K562 (cell line): ENCODE data around the gene NTM. TPM values are rescaled to one million over a fixed set of nuclear protein-coding genes. Genes with fewer than 3 reads are reported as not detected.

Experiments used
- ATAC-seq: fragments of 200-7000 bp; cut with Tn5 transposase; 3 replicates; pipeline ENCODE4 v1.9.1; 2020; ENCODE audit warnings: moderate library complexity
- BruUV-seq: library from RNA; stranded (reverse); fragments of 400-500 nt; replicated peaks from 2 replicates; lab custom pipeline; 2021; lab: Mats Ljungman, UMichigan
- CTCF ChIA-PET: fragments of 300-600 bp; formaldehyde crosslinking; extraction: SDS; loops from one replicate; lab custom pipeline; 2021; ENCODE audit warnings: low intra/inter-chr PET ratio; lab: Yijun Ruan, JAX
- POLR2A ChIA-PET: fragments of 300-600, 350-650 bp; sonication (Branson Sonifier 250); formaldehyde crosslinking; extraction: SDS; loops from one replicate; lab custom pipeline; 2021; ENCODE audit warnings: antibody characterized with exemption, inconsistent platforms; lab: Yijun Ruan, JAX
- DNase-seq, 4 experiments: peaks; one replicate each; pipeline versions ENCODE4 v3.0.0 to v3.0.0-alpha.2; 2011 to 2018; ENCODE audit warnings: low spot score in 3 of 4, mixed read lengths in 3 of 4; ENCODE audit errors: extremely low read depth in 1 of 4
- FAIRE-seq: peaks from 2 replicates; lab custom pipeline; 2011; peaks lifted over from hg19 to GRCh38; lab: Jason Lieb, UNC
- H2AFZ ChIP-seq: 2 replicates; pipeline ENCODE4 v1.6.0; 2011; ENCODE audit warnings: low read depth, low read length, control low read depth, inconsistent platforms
- H3K27ac ChIP-seq: fragments of 200-600 bp; 3 replicates; pipeline ENCODE4 v1.8.0; 2011; ENCODE audit warnings: low read depth, mild to moderate bottlenecking, control low read depth, inconsistent platforms, low read length, moderate library complexity, mixed read lengths; ENCODE audit errors: extremely low read depth
- H3K27me3 ChIP-seq, 2 experiments: fragments of 300-600 bp in 1 of 2; 2 replicates in 1 of 2; 3 replicates in 1 of 2; pipeline versions ENCODE4 v1.6.0 to v1.8.0; 2011; ENCODE audit warnings: inconsistent platforms in 2 of 2, low read length in 2 of 2, mild to moderate bottlenecking in 1 of 2, mixed read lengths in 1 of 2, moderate library complexity in 1 of 2; ENCODE audit not compliant: control insufficient read depth in 2 of 2, insufficient read depth in 2 of 2
- H3K36me3 ChIP-seq: fragments of 300-600 bp; 3 replicates; pipeline ENCODE4 v1.8.0; 2011; ENCODE audit warnings: mild to moderate bottlenecking, low read length, inconsistent platforms; ENCODE audit not compliant: control insufficient read depth, insufficient read depth
- H3K4me1 ChIP-seq, 2 experiments: fragments of 200-600 bp in 1 of 2; replicated peaks in 1 of 2; 2 replicates in 1 of 2; 3 replicates in 1 of 2; pipeline versions ENCODE4 v1.5.1 to v1.8.0; 2011; ENCODE audit warnings: inconsistent platforms in 2 of 2, low read length in 2 of 2, mild to moderate bottlenecking in 1 of 2, mixed read lengths in 1 of 2, moderate library complexity in 1 of 2; ENCODE audit not compliant: control insufficient read depth in 2 of 2, insufficient read depth in 2 of 2
- H3K4me2 ChIP-seq: 2 replicates; pipeline ENCODE4 v1.6.1; 2011; ENCODE audit warnings: low read length, control low read depth, inconsistent platforms, mixed read lengths; ENCODE audit not compliant: insufficient read depth
- H3K4me3 ChIP-seq: fragments of 200-600 bp; sonication (generic), shearing (Covaris generic); 2 replicates; pipeline ENCODE4 v1.5.1; 2016; ENCODE audit warnings: control low read depth, inconsistent platforms
- H3K79me2 ChIP-seq: fragments of 200-600 bp; 3 replicates; pipeline ENCODE4 v1.8.0; 2011; ENCODE audit warnings: low read length, inconsistent platforms; ENCODE audit not compliant: control insufficient read depth, insufficient read depth
- H3K9ac ChIP-seq, 2 experiments: 2 replicates each; pipeline versions ENCODE4 v1.6.0 to v1.6.1; 2011; ENCODE audit warnings: low read depth in 2 of 2, low read length in 2 of 2, control low read depth in 1 of 2, inconsistent platforms in 1 of 2, mild to moderate bottlenecking in 1 of 2, mixed read lengths in 1 of 2; ENCODE audit not compliant: insufficient read depth in 1 of 2
- H3K9me1 ChIP-seq: one replicate; pipeline ENCODE4 v1.6.0; 2011; ENCODE audit warnings: inconsistent platforms, mild to moderate bottlenecking, low read length, moderate library complexity; ENCODE audit not compliant: control insufficient read depth, insufficient read depth
- H3K9me3 ChIP-seq: replicated peaks from 2 replicates; pipeline ENCODE4 v1.5.1; 2011; ENCODE audit warnings: low read depth, low read length, inconsistent platforms; ENCODE audit not compliant: control insufficient read depth, insufficient read depth
- H4K20me1 ChIP-seq: replicated peaks from 2 replicates; pipeline ENCODE4 v1.6.1; 2011; ENCODE audit warnings: low read length, inconsistent platforms, mixed read lengths; ENCODE audit not compliant: control insufficient read depth, insufficient read depth
- CREBBP ChIP-seq: IDR thresholded peaks from one replicate; pipeline ENCODE4 v1.6.1; 2012; ENCODE audit warnings: low read depth, mild to moderate bottlenecking, control low read depth, inconsistent platforms, low read length
- CREM ChIP-seq: IDR thresholded peaks from 2 replicates; pipeline ENCODE4 v1.6.1; 2014; ENCODE audit warnings: antibody characterized with exemption, low read depth
- CXXC5 ChIP-seq: fragments of 250-450 bp; sonication (Bioruptor Pico); IDR thresholded peaks from 2 replicates; pipeline ENCODE4 v1.8.0; 2022; ENCODE audit warnings: inconsistent platforms, mild to moderate bottlenecking, moderate library complexity
- FOS ChIP-seq: IDR thresholded peaks from 3 replicates; pipeline ENCODE4 v1.6.1; 2011; ENCODE audit not compliant: insufficient read length; ENCODE audit errors: extremely low read depth
- HSF4 ChIP-seq: fragments of 250-450 bp; sonication (Bioruptor Pico); IDR thresholded peaks from 2 replicates; pipeline ENCODE4 v2.1.2; 2022; ENCODE audit warnings: mild to moderate bottlenecking, moderate library complexity, borderline replicate concordance
- NR2C1 ChIP-seq, 2 experiments: fragments of 450-650 bp; IDR thresholded peaks; 2 replicates each; pipeline ENCODE4 v1.6.1; 2017; ENCODE audit warnings: mild to moderate bottlenecking in 2 of 2, antibody characterized with exemption in 1 of 2, inconsistent platforms in 1 of 2, missing compliant biosample characterization in 1 of 2, missing genetic modification characterization in 1 of 2
- POU5F1 ChIP-seq: fragments of 150-350 bp; IDR thresholded peaks from 2 replicates; pipeline ENCODE4 v1.6.1; 2014; ENCODE audit warnings: borderline replicate concordance, low read length, low read depth, mild to moderate bottlenecking; ENCODE audit not compliant: partially characterized antibody
- XRCC5 ChIP-seq: fragments of 200-400 bp; formaldehyde crosslinking; IDR thresholded peaks from 2 replicates; pipeline ENCODE4 v1.6.1; 2017; ENCODE audit warnings: low read depth, mild to moderate bottlenecking, low read length
- ZNF766 ChIP-seq: fragments of 200-800 bp; sonication (Bioruptor generic); conservative IDR thresholded peaks from 2 replicates; pipeline ENCODE4 v1.6.1; 2016; ENCODE audit warnings: missing genetic modification characterization, missing compliant biosample characterization
- WGBS: fragments of 100-300 bp; shearing (Covaris generic); methylation state at CpG from one replicate; pipeline ENCODE4 v1.1.6; 2016; ENCODE audit warnings: low coverage, mixed read lengths; ENCODE audit not compliant: insufficient coverage; ENCODE audit errors: missing lambda C conversion rate; 5-methylcytosine and 5-hydroxymethylcytosine counted together
- in situ Hi-C: fragments of 300-500 bp; cut with MboI; formaldehyde crosslinking; loops from 4 replicates; pipeline ENCODE4 v1.15.0; 2018; ENCODE audit warnings: inconsistent platforms, mixed read lengths
- intact Hi-C: fragments of 100-400 bp; cut with micrococcal nuclease; formaldehyde crosslinking; loops from 2 replicates; pipeline ENCODE4 v1.14.2; 2022
- polyA plus RNA-seq, 8 experiments: library from polyadenylated mRNA; depleted of rRNA in 4 of 8; stranded (reverse) in 5 of 8; unstranded in 3 of 8; fragments of >200 nt; fragmentation: Nextera tagmentation in 2 of 8; fragmentation: Illumina TruSeq in 1 of 8; extraction: Ambion mirVana in 2 of 8; extraction: Trizol in 1 of 8; gene quantifications; 2 replicates each; pipeline versions ENCODE4 v1.2.1 to v1.2.3, GENCODE V29; 2011 to 2014; ENCODE audit warnings: inconsistent platforms in 1 of 8, missing spikeins in 1 of 8
- total RNA-seq, 7 experiments: library from RNA; depleted of rRNA in 6 of 7; stranded (reverse); fragments of >200 nt in 6 of 7; fragmentation: Illumina TruSeq in 2 of 7; extraction: Trizol in 2 of 7; gene quantifications; 2 replicates each; pipeline versions ENCODE4 v1.2.1 to v1.2.3, GENCODE V29; 2011 to 2021; ENCODE audit warnings: low replicate concordance in 1 of 7

The NTM gene
- total and polyA plus RNA-seq, 9 of the 15 experiments (the other 6 are each of a cell fraction or from before 2014, with no cell fraction given): not detected

- no TSS peak for BruUV-seq
- Histone ChIP-seq H3K4me2 (no peak overlapping the region), H3K27me3 (no peaks in the 10 kb centered on the region), H2AFZ (no peak overlapping the region), H3K9me3 (no peaks in the 10 kb centered on the region), H3K36me3 (no peaks in the 10 kb centered on the region), H4K20me1 (0 out of 2 replicates have a peak, but pooled peaks cover 4% of the 10 kb centered on the region), H3K27ac (no peak overlapping the region), H3K4me1 (no peaks in the 10 kb centered on the region), H3K4me3 (no peak overlapping the region), H3K9ac (no peak overlapping the region)
- FAIRE-seq (no peak), DNase-seq (no peak), ATAC-seq (no peak)
- in situ Hi-C loops (no loop called here), intact Hi-C loops (no loop called here)
- 0% methylated on average over 6 of the region's 6 CpGs for WGBS
- CTCF ChIA-PET: no interaction called here
- TF ChIP-seq CREBBP (no peak), HSF4 (CRISPR knock-in tag) (no peak), XRCC5 (no peak)
- TF ChIP-seq, all 486 proteins: peak for 0
- POLR2A ChIA-PET: interaction anchor here (0.5 to 0.9 kb wide), 2 partner anchors 15 to 446 kb away, joined by 3 read pairs; no protein-coding TSS in a partner anchor
- Histone ChIP-seq H3K9me1 (no peaks in the 10 kb centered on the region), H3K79me2 (no peaks in the 10 kb centered on the region)
These were observed 167.3 kb downstream of the NTM start for GRCh38 chr11:131537748-131538147.

- in situ Hi-C loops (no loop called here), intact Hi-C loops (no loop called here)
- no peaks in the 10 kb centered on the region for H3K36me3 ChIP-seq
- 0% methylated on average over 6 of the region's 6 CpGs for WGBS
- H4K20me1 ChIP-seq: 0 out of 2 replicates have a peak, but pooled peaks cover 4% of the 10 kb centered on the region
- no peaks in the 10 kb centered on the region for H3K27me3 ChIP-seq
- H3K9ac ChIP-seq: no peak overlapping the region
- DNase-seq (no peak), ATAC-seq (no peak), FAIRE-seq (no peak)
- no peaks in the 10 kb centered on the region for H3K4me1 ChIP-seq
- no peak overlapping the region for H3K4me3 ChIP-seq
- no TSS peak for BruUV-seq
- H3K79me2 ChIP-seq: no peaks in the 10 kb centered on the region
- H3K4me2 ChIP-seq: no peak overlapping the region
- CTCF ChIA-PET: no interaction called here
- H3K9me1 ChIP-seq: no peaks in the 10 kb centered on the region
- no peak for TF ChIP-seq NR2C1 (IDR thresholded peaks at IDR 0.05)
- no peak for TF ChIP-seq NR2C1 (tag; IDR thresholded peaks at IDR 0.05)
- no peak for TF ChIP-seq CXXC5 (CRISPR knock-in tag)
- no peak for TF ChIP-seq FOS
- TF ChIP-seq POU5F1: no peak
- TF ChIP-seq ZNF766 (CRISPR knock-in tag): no peak
- TF ChIP-seq CREM: no peak
- no peaks in the 10 kb centered on the region for H3K9me3 ChIP-seq
- POLR2A ChIA-PET: interaction anchor here (0.5 kb wide), 1 partner anchor 12 kb away, joined by 3 read pairs; no protein-coding TSS in a partner anchor
- H2AFZ ChIP-seq: no peak overlapping the region
- H3K27ac ChIP-seq: no peak overlapping the region
These were observed 167.9 kb downstream of the NTM start for GRCh38 chr11:131538322-131538721.
